HG02623 (cell line): ENCODE data around the gene FAM9B.

ENCODE experiments used
- ATAC-seq: cut with Tn5 transposase; IDR thresholded peaks from one replicate; pipeline ENCODE4 v1.9.1; 2021; ENCODE audit warnings: moderate library complexity; ENCODE audit not compliant: unreplicated experiment

The FAM9B gene

DNA sequence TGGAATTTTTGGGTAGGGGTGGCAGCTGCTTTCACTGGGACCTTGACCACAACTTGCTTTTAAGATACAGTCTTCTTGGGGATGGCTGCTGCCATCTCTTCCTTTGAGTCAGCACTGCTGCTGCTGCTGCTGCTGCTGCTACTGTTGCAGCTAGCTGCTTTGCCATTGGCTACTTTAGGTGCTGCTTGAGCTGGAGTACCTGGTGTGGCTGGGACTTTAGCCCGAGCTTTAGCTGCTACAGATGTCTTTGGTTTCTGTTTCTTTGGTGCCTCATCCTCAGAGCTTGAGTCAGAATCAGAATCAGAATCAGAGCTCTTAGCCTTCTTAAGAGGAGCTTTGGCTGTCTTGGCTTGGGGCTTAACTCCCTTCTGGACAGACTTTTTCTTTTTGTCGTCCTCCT is 52.2 kb downstream of the FAM9B start:
- ATAC-seq: no peak

DNA sequence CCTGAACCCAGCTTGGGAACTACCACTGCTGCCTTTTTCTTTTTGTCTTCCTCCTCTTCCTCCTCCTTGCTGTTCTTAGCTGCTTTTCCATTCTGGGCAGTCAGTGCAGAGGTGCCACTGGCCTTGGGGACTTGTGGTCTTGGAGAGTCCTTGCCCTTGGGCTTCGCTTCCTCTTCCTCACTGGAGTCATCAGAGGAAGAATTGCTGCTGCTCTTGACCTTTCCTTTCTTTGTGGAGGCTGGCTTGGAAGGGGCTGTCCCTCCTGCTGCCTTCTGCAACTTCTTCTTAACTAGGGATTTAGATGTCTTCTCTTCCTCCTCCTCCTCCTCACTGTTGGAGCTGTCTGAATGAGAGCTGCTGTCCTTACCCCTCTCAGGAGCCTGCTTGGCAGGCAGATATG is 53.2 kb downstream of the FAM9B start:
- ATAC-seq: no peak
